SK-N-SH (cell line): ENCODE measurements around the gene INPPL1. TPM values are rescaled to one million over a fixed set of nuclear protein-coding genes. Genes with fewer than 3 reads are reported as not detected.

Source experiments
- CTCF ChIA-PET: fragments of 300-600, 350-600 bp; formaldehyde crosslinking; extraction: SDS; loops from one replicate; lab custom pipeline; 2021; lab: Yijun Ruan, JAX
- POLR2A ChIA-PET: fragments of 350-600 bp; sonication (Branson Sonifier 250); formaldehyde crosslinking; extraction: SDS; loops from one replicate; lab custom pipeline; 2020; ENCODE audit warnings: antibody characterized with exemption, inconsistent platforms; lab: Yijun Ruan, JAX
- DNase-seq: peaks from one replicate; pipeline ENCODE4 v3.0.0; 2012
- H2AFZ ChIP-seq: fragments of 200-600 bp; sonication (generic); 2 replicates; pipeline ENCODE4 v1.8.1; 2016; ENCODE audit warnings: antibody characterized with exemption, mild to moderate bottlenecking, low read depth
- H3F3A ChIP-seq: fragments of 200-600 bp; sonication (generic); replicated peaks from 2 replicates; pipeline ENCODE3; 2016; ENCODE audit warnings: antibody characterized with exemption, mild to moderate bottlenecking; ENCODE audit not compliant: insufficient read depth
- H3K27ac ChIP-seq, 2 experiments: fragments of 200-500 bp in 1 of 2; fragments of 200-600 bp in 1 of 2; sonication (Bioruptor generic) in 1 of 2; sonication (generic), shearing (Covaris generic) in 1 of 2; 2 replicates each; pipeline versions ENCODE4 v1.5.1 to v1.6.1; 2014 to 2016; ENCODE audit warnings: low read depth in 2 of 2, inconsistent platforms in 1 of 2, low read length in 1 of 2, mild to moderate bottlenecking in 1 of 2, mixed read lengths in 1 of 2
- H3K27me3 ChIP-seq: fragments of 200-600 bp; sonication (generic), shearing (Covaris generic); 2 replicates; pipeline ENCODE4 v1.6.1; 2016; ENCODE audit warnings: mixed run types; ENCODE audit not compliant: insufficient read depth
- H3K36me3 ChIP-seq, 2 experiments: fragments of 200-500 bp in 1 of 2; fragments of 200-600 bp in 1 of 2; sonication (Bioruptor generic) in 1 of 2; sonication (generic) in 1 of 2; replicated peaks in 1 of 2; 2 replicates each; pipeline versions ENCODE3 to v1.5.1; 2014 to 2016; ENCODE audit warnings: low read length in 1 of 2, mild to moderate bottlenecking in 1 of 2; ENCODE audit not compliant: insufficient read depth in 2 of 2, control insufficient read depth in 1 of 2
- H3K4me1 ChIP-seq, 2 experiments: fragments of 200-500 bp in 1 of 2; fragments of 200-600 bp in 1 of 2; sonication (Bioruptor generic) in 1 of 2; sonication (generic), shearing (Covaris generic) in 1 of 2; 2 replicates each; pipeline versions ENCODE4 v1.5.1 to v1.6.1; 2014 to 2016; ENCODE audit warnings: low read depth in 1 of 2, low read length in 1 of 2, mixed run types in 1 of 2; ENCODE audit not compliant: insufficient read depth in 2 of 2, control insufficient read depth in 1 of 2
- H3K4me2 ChIP-seq: fragments of 200-600 bp; sonication (generic), shearing (Covaris generic); 2 replicates; pipeline ENCODE4 v1.6.1; 2017; ENCODE audit warnings: mixed run types
- H3K4me3 ChIP-seq, 2 experiments: fragments of 200-500 bp in 1 of 2; fragments of 200-600 bp in 1 of 2; sonication (Bioruptor generic) in 1 of 2; sonication (generic), shearing (Covaris generic) in 1 of 2; 2 replicates each; pipeline versions ENCODE4 v1.5.1 to v1.8.1; 2014 to 2016; ENCODE audit warnings: low read depth in 2 of 2, inconsistent platforms in 1 of 2, low read length in 1 of 2, mild to moderate bottlenecking in 1 of 2, mixed read lengths in 1 of 2, moderate library complexity in 1 of 2
- H3K79me2 ChIP-seq: fragments of 200-600 bp; sonication (generic); 2 replicates; pipeline ENCODE4 v1.8.1; 2017; ENCODE audit warnings: mild to moderate bottlenecking; ENCODE audit not compliant: insufficient read depth
- H3K9ac ChIP-seq: fragments of 200-600 bp; sonication (generic); 2 replicates; pipeline ENCODE4 v1.6.1; 2017; ENCODE audit warnings: mixed run types
- H3K9me2 ChIP-seq: fragments of 200-600 bp; sonication (generic); 2 replicates; pipeline ENCODE4 v1.6.1; 2017; ENCODE audit warnings: mixed run types
- H3K9me3 ChIP-seq: fragments of 200-600 bp; sonication (generic); 2 replicates; pipeline ENCODE4 v1.6.1; 2017; ENCODE audit warnings: mixed run types, mild to moderate bottlenecking, moderate library complexity
- H4K20me1 ChIP-seq: fragments of 200-600 bp; sonication (generic); 2 replicates; pipeline ENCODE4 v1.6.1; 2017; ENCODE audit warnings: mild to moderate bottlenecking, mixed run types; ENCODE audit not compliant: insufficient read depth
- CHD2 ChIP-seq: fragments of 150-350 bp; IDR thresholded peaks from 2 replicates; pipeline ENCODE4 v1.6.1; 2018; ENCODE audit warnings: low read length; ENCODE audit not compliant: partially characterized antibody
- EZH2phosphoT487 ChIP-seq: fragments of 200-600 bp; sonication (generic); IDR thresholded peaks from 2 replicates; pipeline ENCODE4 v1.6.1; 2017; ENCODE audit warnings: low read depth, mixed run types, mild to moderate bottlenecking, antibody characterized with exemption, moderate library complexity, borderline replicate concordance
- FOXM1 ChIP-seq: IDR thresholded peaks from 2 replicates; pipeline ENCODE4 v1.4.0; 2012; ENCODE audit warnings: low read depth, mild to moderate bottlenecking
- JUND ChIP-seq: IDR thresholded peaks from 2 replicates; pipeline ENCODE4 v1.4.0; 2012
- MXI1 ChIP-seq: IDR thresholded peaks from 2 replicates; pipeline ENCODE4 v1.6.1; 2012; ENCODE audit warnings: mild to moderate bottlenecking, low read depth, low read length, improper control_type of control experiment
- NRF1 ChIP-seq: IDR thresholded peaks from 2 replicates; pipeline ENCODE4 v1.6.1; 2012; ENCODE audit warnings: low read depth, mild to moderate bottlenecking, low read length
- POLR2AphosphoS5 ChIP-seq: IDR thresholded peaks from 2 replicates; pipeline ENCODE4 v1.6.1; 2012; ENCODE audit warnings: low read depth, low read length
- RFX5 ChIP-seq: IDR thresholded peaks from 2 replicates; pipeline ENCODE4 v1.6.1; 2012; ENCODE audit warnings: mild to moderate bottlenecking, improper control_type of control experiment, low read length
- RXRA ChIP-seq: IDR thresholded peaks from 2 replicates; pipeline ENCODE4 v1.4.0; 2012; ENCODE audit warnings: low read depth, mild to moderate bottlenecking, borderline replicate concordance
- SIN3A ChIP-seq: IDR thresholded peaks from 2 replicates; pipeline ENCODE4 v1.6.1; 2012; ENCODE audit warnings: low read depth, mild to moderate bottlenecking, low read length, moderate library complexity, borderline replicate concordance
- YY1 ChIP-seq: IDR thresholded peaks from 2 replicates; pipeline ENCODE4 v1.4.0; 2012; ENCODE audit warnings: low read depth, mild to moderate bottlenecking
- WGBS: methylation state at CpG from one replicate; pipeline ENCODE4 v1.1.6; 2017; ENCODE audit warnings: low lambda C conversion rate; 5-methylcytosine and 5-hydroxymethylcytosine counted together
- polyA plus RNA-seq, 3 experiments: library from polyadenylated mRNA; depleted of rRNA; stranded (reverse); fragments of >200 nt; gene quantifications; 2 replicates each; pipeline ENCODE4 v1.2.3, GENCODE V29; 2012
- TF ChIP-seq, protein P1 (sequence below): fragments of 200-600 bp; sonication (generic); IDR thresholded peaks from 2 replicates; pipeline ENCODE4 v1.6.1; 2017; ENCODE audit warnings: antibody characterized with exemption, mild to moderate bottlenecking, moderate library complexity
- TF ChIP-seq, protein P2 (sequence below): IDR thresholded peaks from 2 replicates; pipeline ENCODE4; 2012
- TF ChIP-seq, protein P3 (sequence below): IDR thresholded peaks from 2 replicates; pipeline ENCODE4 v1.4.0; 2012; ENCODE audit warnings: low read depth

Gene INPPL1
- polyA plus RNA-seq, 1 of the 3 experiments (the other 2 are of a cell fraction): 123 TPM

DNA sequence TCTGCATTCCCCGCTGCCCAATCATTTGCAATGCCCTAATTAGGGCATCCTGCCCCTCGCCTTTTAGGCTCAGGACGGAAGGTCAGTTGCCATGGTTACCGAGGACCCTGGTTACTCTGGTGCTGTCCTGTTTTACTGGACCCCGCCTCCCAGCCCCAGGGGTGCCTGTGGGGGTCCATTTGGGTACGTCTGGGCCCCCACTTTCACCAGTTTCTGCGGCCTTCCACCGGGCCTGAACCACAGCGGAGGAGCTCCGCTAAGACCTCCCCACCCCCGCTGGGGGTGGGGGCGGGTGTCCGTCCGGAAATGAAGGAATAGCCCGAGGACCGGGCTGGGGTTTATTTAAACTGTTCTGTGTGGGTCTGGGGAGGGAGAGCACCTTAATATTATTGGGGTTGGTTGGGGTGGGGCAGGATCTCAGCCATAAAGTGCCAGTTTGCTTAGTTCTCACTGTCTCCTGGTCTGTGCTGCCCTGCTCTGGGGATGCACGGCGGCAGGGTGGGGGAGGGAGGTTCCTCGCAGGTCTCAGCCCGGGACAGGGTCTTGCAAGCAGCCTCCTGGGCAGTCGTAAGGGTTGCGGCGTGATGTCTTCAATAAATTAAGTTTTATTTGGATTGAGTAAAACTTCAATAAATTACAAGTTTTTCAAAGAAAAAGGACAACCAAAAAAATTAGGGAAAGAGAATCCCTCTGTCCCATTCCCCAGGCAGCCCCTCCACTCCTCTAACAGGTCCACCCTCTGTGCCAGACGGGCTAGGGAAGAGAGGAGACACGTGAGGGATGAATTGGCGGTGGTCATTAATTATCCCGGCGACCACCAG is 14.1 kb downstream of the INPPL1 start:
- H3K27me3 ChIP-seq: no peaks in the 10 kb centered on the region
- H4K20me1 ChIP-seq: peaks cover 11% of the 10 kb centered on the region; the same call in 1 of the 2 replicates
- peak overlapping the region; percentile 64 to 90 for H3K27ac ChIP-seq
- peak overlapping the region; percentile 50; the same call in 1 of the 2 replicates for H3K9ac ChIP-seq
- H3K4me1 ChIP-seq: peaks cover 17 to 27% of the 10 kb centered on the region in 2 experiments; a peak in 2 of 4 replicates
- peaks cover 15 to 45% of the 10 kb centered on the region in 2 experiments for H3K36me3 ChIP-seq
- TF ChIP-seq CHD2: peak; percentile 4
- TF ChIP-seq FOXM1: no peak
- TF ChIP-seq POLR2AphosphoS5: peak; percentile 5; the same call in 1 of the 2 replicates
- 0 out of 2 replicates have a peak, but pooled peaks have one; percentile 16 for TF ChIP-seq SIN3A
- TF ChIP-seq, protein P1, sequence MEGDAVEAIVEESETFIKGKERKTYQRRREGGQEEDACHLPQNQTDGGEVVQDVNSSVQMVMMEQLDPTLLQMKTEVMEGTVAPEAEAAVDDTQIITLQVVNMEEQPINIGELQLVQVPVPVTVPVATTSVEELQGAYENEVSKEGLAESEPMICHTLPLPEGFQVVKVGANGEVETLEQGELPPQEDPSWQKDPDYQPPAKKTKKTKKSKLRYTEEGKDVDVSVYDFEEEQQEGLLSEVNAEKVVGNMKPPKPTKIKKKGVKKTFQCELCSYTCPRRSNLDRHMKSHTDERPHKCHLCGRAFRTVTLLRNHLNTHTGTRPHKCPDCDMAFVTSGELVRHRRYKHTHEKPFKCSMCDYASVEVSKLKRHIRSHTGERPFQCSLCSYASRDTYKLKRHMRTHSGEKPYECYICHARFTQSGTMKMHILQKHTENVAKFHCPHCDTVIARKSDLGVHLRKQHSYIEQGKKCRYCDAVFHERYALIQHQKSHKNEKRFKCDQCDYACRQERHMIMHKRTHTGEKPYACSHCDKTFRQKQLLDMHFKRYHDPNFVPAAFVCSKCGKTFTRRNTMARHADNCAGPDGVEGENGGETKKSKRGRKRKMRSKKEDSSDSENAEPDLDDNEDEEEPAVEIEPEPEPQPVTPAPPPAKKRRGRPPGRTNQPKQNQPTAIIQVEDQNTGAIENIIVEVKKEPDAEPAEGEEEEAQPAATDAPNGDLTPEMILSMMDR: peak; percentile 8; the same call in 1 of the 2 replicates
- no peak for TF ChIP-seq EZH2phosphoT487
- TF ChIP-seq RFX5: peak; percentile 27; the same call in 1 of the 2 replicates
- no peak for TF ChIP-seq RXRA
- H3F3A ChIP-seq: peaks cover 56% of the 10 kb centered on the region
- ChIA-PET CTCF (interaction anchor here (0.6 to 19.7 kb wide), 36 partner anchors 10 to 309 kb away, joined by 3 to 314 read pairs (median 5); partner anchors contain the start of genes CLPB, INPPL1 and RNF121), POLR2A (interaction anchor here (0.7 to 15.5 kb wide), 17 partner anchors 9 to 191 kb away, joined by 3 to 880 read pairs (median 27); partner anchors contain the start of genes ANAPC15 and INPPL1)
- H3K4me3 ChIP-seq: peak overlapping the region; percentile 30 to 83; a peak in 3 of 4 replicates
- DNase-seq: peak; percentile 63
- H2AFZ ChIP-seq: no peak overlapping the region
- H3K9me2 ChIP-seq: no peaks in the 10 kb centered on the region
- peaks cover 24% of the 10 kb centered on the region for H3K79me2 ChIP-seq
- 43% methylated on average over 26 of the region's 28 CpGs for WGBS
- H3K9me3 ChIP-seq: no peaks in the 10 kb centered on the region
- H3K4me2 ChIP-seq: peak overlapping the region; percentile 75; the same call in 1 of the 2 replicates

DNA sequence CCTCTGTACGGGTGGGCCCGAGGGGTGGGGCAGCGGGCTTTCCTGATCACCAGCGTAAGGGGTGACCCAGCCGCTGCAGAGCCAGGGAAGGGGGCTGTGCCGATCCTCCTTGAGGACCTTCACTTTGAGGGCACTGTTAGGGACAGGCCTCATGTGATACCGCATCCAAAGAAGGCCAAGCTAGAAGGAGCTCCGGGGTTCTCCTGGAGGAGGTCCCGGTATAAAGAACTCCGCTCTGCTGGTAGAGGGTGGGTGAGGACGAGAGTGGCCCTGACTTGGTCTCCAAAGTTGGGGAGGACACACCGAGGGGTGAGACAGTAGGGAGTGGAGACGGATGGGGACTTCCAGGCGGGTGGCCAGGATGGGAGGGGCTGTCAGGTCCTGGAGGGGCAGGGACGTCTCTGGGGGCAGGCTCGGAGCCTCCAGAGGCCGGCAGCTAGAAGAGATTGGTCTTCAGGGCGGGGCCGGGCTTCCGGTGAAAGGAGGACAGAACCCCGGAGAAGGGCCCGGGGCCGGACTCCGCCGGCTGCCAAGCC is 14.8 kb downstream of the INPPL1 start:
- TF ChIP-seq MXI1 (no peak), YY1 (no peak), JUND (peak; percentile 37; the same call in 1 of the 2 replicates), POLR2AphosphoS5 (0 out of 2 replicates have a peak, but pooled peaks have one; percentile 57), NRF1 (no peak)
- TF ChIP-seq, protein P2, sequence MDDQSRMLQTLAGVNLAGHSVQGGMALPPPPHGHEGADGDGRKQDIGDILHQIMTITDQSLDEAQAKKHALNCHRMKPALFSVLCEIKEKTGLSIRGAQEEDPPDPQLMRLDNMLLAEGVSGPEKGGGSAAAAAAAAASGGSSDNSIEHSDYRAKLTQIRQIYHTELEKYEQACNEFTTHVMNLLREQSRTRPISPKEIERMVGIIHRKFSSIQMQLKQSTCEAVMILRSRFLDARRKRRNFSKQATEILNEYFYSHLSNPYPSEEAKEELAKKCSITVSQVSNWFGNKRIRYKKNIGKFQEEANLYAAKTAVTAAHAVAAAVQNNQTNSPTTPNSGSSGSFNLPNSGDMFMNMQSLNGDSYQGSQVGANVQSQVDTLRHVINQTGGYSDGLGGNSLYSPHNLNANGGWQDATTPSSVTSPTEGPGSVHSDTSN: peak; percentile 61
- TF ChIP-seq, protein P3, sequence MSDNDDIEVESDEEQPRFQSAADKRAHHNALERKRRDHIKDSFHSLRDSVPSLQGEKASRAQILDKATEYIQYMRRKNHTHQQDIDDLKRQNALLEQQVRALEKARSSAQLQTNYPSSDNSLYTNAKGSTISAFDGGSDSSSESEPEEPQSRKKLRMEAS: no peak
- peaks cover 10 to 40% of the 10 kb centered on the region in 2 experiments for H3K36me3 ChIP-seq
- H3F3A ChIP-seq: peaks cover 51% of the 10 kb centered on the region
- no peaks in the 10 kb centered on the region for H3K9me3 ChIP-seq
- H3K4me1 ChIP-seq: peaks cover 17 to 27% of the 10 kb centered on the region in 2 experiments; a peak in 2 of 4 replicates
- peak overlapping the region in 1 of 2 experiments; percentile 83; a peak in 3 of 4 replicates for H3K4me3 ChIP-seq
- 23% methylated on average over 18 of the region's 25 CpGs for WGBS
- no peaks in the 10 kb centered on the region for H3K9me2 ChIP-seq
- peaks cover 11% of the 10 kb centered on the region; the same call in 1 of the 2 replicates for H4K20me1 ChIP-seq
- no peak overlapping the region for H2AFZ ChIP-seq
- DNase-seq: peak; percentile 72
- H3K79me2 ChIP-seq: peaks cover 24% of the 10 kb centered on the region
- POLR2A ChIA-PET: interaction anchor here (1.7 to 15.5 kb wide), 9 partner anchors 73 to 190 kb away, joined by 7 to 880 read pairs (median 62); no protein-coding TSS in a partner anchor
- no peaks in the 10 kb centered on the region; the same call in 1 of the 2 replicates for H3K27me3 ChIP-seq
- peak overlapping the region; percentile 64 to 90 for H3K27ac ChIP-seq
- H3K4me2 ChIP-seq: peak overlapping the region; percentile 75
- CTCF ChIA-PET: interaction anchor here (1.0 to 19.7 kb wide), 9 partner anchors 15 to 192 kb away, joined by 3 to 314 read pairs (median 23); partner anchors contain the start of genes CLPB and INPPL1
- H3K9ac ChIP-seq: peak overlapping the region; percentile 50
